C4-2B (cell line): ENCODE results near the gene EEF2KMT.

Experiments
- CTCF ChIP-seq: fragments of 450-650 bp; conservative IDR thresholded peaks from 2 replicates; pipeline ENCODE4 v1.5.1; 2017; ENCODE audit warnings: mild to moderate bottlenecking
- ZFX ChIP-seq: fragments of 450-650 bp; IDR thresholded peaks from 2 replicates; pipeline ENCODE4 v1.6.1; 2017

GRCh38 chr16:5065813-5066212 lies 31.8 kb downstream of the EEF2KMT start, which contains the start of gene C16orf89:
- TF ChIP-seq CTCF (no peak), ZFX (no peak)
